SU-DHL-6 (cell line): ENCODE measurements around the gene CCDC73.

ENCODE experiments used
- EZH2phosphoT487 ChIP-seq: fragments of 200-600 bp; sonication (generic), shearing (Covaris generic); conservative IDR thresholded peaks from 2 replicates; pipeline ENCODE4 v1.6.1; 2018; ENCODE audit warnings: mild to moderate bottlenecking, antibody characterized with exemption, low read length, moderate library complexity, mixed read lengths
- TF ChIP-seq, protein P1 (sequence below): fragments of 200-600 bp; sonication (generic); IDR thresholded peaks from one replicate; pipeline ENCODE4 v1.5.1; 2017; ENCODE audit warnings: antibody characterized with exemption, mild to moderate bottlenecking, low read length, moderate library complexity; ENCODE audit not compliant: insufficient read depth, poor library complexity, severe bottlenecking

DNA sequence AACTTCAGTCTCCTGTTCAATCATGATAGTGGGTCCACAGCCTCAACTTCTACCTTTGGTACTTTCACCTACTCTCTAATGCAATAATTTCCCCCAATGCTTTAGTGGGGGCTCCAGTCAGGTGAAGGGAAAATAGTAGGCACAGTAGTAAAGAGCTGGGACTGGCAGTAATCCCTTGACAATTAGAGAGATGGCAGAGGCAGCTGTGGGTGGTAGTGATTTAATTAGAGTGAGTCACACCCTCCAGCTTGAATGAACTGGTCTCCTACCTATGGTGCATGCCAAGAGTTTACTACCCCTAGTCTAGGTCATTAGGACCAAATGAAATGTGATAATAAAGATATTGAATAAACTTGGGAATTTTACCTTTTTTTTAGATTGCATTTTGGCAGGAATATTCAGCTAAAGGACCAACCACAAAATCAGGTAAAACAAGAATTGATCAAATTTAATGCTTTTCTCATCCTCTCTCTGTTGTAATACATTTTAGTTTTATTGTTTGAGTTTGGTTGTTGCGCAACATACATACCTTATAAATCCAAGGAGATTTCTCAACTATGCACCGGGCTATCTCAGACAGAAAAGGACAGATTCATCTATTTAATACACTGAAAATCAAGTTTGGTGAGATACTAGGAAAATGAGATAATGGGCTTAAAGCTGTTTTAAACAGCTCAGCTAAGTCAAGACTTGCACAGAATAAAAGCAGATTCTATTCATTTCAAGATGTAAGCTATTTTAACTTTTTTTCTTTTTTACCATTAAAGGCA is 44.2 kb upstream of the CCDC73 start:
- TF ChIP-seq, protein P1, sequence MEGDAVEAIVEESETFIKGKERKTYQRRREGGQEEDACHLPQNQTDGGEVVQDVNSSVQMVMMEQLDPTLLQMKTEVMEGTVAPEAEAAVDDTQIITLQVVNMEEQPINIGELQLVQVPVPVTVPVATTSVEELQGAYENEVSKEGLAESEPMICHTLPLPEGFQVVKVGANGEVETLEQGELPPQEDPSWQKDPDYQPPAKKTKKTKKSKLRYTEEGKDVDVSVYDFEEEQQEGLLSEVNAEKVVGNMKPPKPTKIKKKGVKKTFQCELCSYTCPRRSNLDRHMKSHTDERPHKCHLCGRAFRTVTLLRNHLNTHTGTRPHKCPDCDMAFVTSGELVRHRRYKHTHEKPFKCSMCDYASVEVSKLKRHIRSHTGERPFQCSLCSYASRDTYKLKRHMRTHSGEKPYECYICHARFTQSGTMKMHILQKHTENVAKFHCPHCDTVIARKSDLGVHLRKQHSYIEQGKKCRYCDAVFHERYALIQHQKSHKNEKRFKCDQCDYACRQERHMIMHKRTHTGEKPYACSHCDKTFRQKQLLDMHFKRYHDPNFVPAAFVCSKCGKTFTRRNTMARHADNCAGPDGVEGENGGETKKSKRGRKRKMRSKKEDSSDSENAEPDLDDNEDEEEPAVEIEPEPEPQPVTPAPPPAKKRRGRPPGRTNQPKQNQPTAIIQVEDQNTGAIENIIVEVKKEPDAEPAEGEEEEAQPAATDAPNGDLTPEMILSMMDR = no peak
- TF ChIP-seq EZH2phosphoT487 = no peak
